GM18907 (cell line): ENCODE results near the gene S100A11.
"Not testable (repeated sequence)": the region's sequence is repeated elsewhere in the genome, so short reads cannot be mapped to it uniquely, and the experiment has no call there.

ENCODE experiments used
- ATAC-seq: cut with Tn5 transposase; IDR thresholded peaks from one replicate; pipeline ENCODE4 v1.9.1; 2021; ENCODE audit warnings: mild to moderate bottlenecking, moderate library complexity; ENCODE audit not compliant: unreplicated experiment

Gene S100A11

DNA sequence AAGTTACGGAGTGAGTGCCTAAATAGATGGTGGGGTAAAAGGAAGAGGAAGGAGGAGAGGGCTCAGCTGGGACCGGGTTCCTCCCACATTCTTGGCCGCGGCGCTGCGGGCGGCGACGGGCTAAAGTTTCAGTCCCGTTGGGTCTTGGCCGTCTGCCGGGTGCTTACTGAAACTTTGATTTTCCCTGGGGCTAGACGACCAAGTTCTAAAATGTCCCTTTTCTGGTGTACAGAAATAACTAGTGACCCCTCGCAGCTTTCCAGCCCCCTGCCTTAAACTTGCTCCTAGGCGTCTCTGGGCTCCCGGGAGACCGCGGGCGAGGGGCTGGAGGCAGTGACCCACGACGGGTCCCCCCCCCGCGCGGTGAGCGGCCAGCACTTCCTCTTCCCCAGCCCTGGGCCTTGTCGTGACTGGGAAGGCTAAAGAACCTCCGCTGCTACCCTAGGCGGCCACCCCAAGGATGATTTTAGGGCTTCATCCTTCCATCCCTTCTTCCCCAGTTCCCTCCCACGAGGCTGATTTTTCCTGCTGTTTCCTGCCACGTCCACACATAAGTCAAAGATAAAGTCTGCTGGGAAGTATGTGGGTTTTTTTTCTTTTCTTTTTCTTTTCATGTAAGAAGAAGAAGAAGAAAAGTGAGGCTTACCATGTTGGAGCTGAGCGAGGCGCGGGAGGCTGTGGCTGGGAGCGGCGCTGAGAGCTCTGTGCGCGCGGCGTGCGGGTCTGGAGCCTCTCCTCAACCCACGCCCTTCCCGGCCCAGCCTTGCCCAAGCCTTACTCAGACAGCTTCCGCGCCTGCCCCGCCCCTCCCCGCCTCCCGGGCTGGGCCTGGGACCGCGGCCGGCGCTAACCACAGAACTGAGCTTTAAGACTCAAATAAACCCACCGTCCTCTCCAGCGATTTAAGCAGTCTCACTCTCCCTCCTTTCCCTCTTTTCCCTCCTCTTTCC is at the start of gene S100A11:
TSS of gene S100A11 (minus strand) at position 738 of the 950 bp plus-strand sequence. CDS start at position 649, 89 bp downstream.
- ATAC-seq: peak; percentile 59

DNA sequence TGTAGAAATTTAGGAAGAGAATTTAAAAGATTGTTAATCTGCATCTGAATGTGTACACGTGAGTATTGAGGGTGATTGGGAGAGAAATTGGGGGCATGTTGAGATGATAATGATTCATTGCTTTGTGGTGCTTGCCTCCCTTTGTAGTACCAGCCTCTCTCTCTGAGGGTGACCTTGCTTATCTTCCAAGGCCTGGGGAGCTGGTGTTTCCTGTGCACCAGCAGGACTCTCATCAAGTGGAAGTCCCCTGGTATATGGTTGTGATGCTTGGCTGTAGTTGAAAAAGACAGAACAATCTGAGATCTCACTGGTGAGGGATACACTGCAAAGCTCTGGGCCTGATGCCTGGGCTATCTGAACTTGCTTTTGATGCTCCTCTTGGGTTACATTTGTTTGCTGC is 48.0 kb upstream of the S100A11 start:
- ATAC-seq: no peak

DNA sequence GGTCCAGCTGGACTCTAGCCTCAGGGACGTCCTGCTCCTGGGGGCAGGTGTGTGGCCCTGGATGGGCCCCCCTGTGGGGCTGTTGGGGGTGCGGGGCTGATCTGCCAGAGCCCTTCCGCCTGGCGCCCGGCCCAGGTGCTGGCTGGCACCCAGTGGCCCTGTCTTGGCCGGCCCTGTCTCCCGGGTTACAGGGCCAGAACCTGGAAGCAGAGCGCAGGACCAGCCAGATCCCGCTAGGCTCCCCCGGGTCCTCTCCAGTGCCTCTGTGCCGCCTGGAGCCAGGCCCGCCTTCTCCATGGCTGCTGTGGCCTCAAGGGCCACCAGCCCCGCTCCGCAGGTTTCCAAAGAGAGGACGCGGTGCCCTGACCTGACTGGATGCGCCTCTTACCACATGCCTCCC is 44.2 kb upstream of the S100A11 start:
- not testable (repeated sequence) for ATAC-seq

DNA sequence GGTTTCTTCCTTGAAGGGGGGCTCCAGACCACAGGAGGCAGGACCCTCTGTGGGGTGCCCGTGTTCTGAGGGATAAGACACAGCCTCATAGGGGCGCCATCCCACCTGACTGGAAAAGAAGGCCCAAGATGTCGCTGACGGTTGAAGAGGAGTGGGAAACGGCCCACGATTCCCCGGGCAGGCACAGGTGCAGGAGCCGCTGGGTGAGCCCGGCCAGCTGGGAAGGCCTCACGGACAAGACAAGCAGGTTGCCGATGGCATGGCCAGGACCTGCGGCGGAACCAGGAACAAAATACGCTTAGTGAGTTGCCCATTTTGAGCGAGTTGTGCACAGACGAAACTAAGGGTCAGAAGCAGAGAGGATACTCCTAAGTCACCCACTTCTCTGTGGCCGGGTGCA is 43.7 kb upstream of the S100A11 start:
- not testable (repeated sequence) for ATAC-seq

DNA sequence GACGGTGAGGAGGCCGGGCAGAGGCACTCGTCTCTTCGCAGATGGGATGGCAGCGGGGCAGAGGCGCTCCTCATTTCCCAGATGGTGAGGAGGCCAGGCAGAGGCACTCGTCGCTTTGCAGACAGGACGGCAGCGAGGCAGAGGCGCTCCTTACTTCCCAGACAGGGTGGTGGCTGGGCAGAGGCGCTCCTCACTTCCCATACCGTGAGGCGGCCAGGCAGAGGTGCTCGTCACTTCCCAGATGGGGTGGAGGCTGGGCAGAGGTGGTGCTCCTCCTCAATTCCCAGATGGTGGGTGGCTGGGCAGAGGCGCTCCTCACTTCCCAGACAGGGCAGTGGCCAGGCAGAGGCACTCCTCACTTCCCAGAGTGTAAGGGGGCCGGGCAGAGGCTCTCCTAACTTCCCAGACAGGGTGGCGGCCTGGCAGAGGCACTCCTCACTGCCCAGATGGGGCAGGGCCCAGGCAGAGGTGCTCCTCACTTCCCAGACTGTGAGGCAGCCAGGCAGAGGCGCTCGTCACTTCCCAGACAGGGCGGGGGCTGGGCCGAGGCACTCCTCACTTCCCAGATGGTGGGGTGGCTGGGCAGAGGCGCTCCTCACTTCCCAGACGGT is 42.1 kb upstream of the S100A11 start:
- no peak for ATAC-seq

DNA sequence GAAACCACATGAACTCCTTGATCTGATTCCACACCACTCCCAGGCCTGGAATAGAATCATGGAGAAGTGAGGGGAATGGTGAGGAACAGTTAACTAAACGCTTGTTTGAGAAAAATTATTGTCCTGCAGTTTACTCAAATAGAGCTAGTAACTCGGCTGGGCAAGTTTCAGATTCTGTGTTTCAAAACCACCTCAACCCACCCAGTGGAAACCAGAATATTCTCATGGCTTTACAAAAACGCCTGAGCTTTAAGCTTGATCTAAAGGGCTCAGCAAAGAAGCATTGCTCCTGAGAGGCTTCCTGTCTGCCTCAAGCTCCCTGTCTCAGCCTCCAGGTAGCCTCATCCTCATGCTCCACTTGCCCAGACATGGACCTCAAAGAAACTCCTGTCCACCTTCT is 35.5 kb upstream of the S100A11 start:
- ATAC-seq: no peak

DNA sequence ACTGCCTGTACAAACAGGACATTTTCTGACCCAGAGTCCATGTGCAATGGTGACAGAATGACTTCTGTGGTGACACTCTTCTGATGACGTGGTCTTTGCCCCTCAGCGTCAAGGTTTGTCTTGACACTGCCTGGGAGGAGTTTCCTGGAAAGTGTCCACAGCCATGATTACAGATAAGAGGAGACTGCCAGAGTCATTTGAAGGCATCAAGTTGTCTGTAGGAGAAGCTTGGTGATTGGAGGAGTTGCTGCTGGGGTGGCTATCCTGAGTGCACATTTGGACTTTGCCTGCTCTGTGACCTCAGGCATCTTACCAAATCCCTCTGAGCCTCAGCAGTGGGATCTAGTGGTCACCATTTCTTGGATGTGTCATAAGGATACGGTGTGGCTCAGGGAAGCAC is 34.3 kb upstream of the S100A11 start:
- ATAC-seq: no peak

DNA sequence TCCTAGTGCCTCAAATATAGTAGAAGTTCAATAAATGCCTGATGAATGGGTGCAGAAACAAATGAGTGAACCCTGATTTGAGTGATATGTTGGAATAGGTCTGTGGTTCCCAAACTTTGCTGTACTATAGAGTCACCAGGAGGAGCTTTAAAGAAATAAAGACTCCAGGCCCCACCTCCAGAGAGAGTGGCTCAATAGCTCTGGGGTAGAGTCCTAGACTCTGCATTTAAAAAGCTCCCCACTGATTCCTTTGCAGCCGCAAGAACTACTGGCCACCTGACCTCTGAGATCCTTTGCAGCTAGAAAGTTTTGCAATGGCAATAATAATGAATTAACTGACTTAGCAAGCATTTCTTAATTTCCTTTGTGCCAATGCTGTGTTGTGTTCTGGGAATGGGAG is 31.1 kb upstream of the S100A11 start:
- no peak for ATAC-seq

DNA sequence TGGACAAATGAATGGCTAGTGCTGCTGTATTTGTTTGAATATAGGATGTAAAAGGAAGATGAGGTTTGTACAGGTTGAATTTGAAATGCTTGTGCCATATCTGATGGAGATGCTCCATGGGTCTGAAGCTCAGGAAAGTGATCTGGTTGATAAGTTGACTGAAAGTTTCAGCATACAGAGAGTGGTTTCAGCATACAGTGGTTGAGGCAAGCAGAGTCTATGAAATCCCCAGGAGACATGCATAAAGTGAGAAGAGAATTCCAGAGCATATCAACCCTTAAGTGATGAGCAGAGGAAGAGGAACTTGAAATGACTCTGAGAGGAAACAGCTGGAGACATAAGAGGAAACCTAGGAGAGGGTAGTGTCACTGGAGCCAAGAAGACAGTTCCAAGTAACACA is 30.3 kb upstream of the S100A11 start:
- ATAC-seq: no peak

DNA sequence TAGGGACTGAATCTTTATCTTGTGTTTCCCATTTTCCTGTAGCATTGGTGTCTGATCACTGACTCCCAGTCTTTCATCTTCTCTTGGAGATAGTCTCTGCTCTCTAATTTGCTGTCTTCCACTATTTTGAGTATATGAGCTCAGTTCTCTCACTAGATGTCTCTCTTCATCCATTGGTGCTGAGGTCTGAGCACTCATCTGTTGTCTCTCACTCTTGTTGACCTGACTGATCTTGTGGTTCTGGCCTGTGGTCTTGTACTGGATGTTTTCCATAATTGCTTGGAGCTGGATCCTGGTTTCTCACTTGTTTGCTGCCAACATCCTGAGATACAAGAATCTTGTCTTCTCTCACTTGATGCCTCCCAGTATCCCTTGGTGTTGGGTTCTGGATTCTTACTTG is 25.1 kb upstream of the S100A11 start:
- ATAC-seq: no peak

DNA sequence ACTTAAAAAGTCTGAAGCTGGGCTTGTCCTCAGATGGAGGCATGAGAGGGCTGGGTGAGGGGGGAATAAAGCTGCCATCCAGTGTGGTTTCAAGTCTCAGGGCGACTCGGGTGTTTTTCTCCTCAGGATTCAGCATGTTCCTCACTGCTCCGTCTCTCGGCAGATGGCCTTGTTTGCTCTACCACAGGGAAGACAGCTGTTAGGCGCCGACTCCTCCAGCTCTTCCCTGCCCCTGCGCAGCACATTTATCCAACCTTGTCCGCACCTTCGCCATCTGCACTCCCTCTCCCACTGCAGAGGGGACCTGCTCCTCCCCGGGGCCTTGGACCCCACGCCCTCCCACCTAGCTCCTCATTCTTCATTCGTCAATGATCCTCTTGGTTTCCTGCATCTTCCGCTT is 16.6 kb upstream of the S100A11 start:
- ATAC-seq: no peak

DNA sequence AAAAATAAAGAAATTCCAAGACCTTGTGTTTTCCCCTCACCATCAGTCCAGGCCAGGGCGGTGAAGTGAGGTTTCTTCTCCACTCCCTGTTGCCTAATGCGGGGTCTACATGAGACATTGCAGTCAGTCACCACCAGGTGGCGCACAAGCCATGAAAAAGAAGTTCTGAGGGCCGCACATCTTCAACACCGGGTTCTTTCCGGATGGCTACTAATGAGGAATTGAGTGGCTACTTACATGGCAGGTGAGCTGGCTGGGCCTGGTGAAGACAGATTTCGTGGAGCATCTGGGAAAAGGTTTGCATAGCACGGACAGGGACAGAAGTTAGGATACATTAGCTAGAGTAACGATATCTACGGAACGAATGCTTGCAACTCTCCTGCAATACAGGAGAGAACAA is 15.8 kb upstream of the S100A11 start:
- no peak for ATAC-seq

DNA sequence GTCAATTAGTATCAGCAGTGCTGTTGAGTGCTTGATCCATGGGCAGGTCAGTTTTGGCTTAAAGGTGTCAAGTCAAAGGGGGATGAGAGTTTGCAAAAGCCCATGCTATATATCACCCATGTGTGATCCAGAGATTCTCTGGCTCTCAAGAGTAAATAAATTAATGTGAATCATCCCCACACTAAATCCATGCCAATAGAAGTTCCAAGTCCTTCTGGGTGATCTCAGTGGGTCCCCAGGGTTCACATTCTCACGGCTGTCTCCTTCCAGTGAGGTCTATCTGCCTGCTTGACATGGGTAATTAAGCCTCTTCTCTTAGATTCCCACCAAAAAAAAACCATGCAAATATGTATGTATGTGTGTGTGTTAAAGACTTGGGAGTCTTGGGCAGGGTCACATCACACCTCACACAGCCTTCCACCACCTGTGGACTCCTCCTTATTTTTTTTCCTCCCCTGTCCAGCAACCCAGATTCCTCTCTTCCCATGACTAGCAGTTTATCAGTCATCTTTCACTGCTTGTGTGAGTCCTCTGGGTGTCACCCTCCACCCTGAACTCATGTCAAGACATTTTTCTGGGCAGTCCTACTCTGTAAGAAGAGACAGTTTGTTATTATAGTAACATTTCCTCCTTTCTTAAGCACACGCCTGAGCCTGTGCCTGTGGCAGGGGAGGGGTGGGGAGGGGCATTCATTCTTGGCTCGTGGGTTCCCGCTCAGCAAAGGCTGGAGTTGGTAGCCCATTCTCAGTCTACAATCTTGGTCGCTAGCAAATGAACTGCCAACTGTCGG is 14.3 kb upstream of the S100A11 start:
- no peak for ATAC-seq

DNA sequence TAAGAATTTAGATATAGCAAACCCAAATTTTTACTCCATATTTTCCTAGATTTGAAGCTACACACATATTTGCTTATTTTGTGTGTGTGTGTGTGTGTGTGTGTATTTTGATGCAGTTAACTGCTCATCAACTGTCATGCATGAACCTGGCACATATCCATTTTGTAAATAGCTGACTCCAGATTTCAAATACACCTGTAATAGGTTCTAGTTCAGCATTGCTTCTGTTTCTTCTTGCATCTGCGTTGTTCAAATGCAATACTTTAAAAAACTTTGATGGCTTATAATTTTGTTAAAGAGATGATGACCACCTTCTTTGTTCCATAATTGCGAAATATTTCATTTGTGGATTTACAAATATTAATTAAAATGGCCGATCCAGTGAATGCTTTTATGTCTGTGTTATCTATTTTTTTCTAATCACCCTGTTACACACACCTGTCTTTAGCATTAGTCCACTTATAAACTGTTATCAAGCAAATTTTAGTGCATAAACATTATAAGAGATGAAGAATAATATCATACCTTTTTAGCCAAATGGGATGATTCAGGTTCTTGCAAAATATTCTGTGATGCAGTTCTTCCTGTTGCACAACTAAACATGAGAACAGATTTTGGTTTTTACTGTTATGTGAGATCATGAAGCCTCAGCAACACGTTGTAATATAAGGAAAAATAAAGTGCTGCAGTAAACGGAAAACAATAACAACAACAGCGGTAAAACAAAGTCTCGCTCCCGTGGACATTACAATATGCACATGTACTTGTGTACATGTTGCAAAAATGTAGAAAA is 12.7 kb upstream of the S100A11 start:
- no peak for ATAC-seq

DNA sequence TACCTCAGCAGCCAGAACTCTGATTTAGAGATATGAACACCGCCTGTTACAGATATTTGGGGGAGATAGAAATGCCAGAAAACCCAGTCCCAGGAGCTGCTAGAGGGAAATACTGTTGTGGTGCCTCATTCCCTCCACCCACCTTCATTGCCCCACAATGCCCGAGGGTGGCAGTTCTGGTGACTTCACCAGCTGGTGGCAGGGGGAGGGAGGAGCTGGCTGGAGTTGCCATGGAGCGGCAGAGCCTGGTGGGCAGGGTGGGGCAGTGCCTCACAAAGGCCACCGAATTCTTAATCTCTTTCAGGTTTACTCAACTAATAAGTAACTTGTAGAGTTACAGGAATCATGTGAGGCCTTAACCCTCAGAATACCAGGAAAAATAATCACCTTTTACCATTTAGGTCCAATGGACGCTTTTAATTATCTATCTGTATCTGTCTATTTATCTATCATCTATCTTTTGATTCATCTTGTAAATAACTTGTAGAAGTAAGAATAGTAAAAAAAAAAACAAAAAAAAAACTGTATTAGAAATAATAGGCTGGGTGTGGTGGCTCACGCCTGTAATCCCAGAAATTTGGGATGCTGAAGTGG is 11.7 kb upstream of the S100A11 start:
- peak; percentile 41 for ATAC-seq

DNA sequence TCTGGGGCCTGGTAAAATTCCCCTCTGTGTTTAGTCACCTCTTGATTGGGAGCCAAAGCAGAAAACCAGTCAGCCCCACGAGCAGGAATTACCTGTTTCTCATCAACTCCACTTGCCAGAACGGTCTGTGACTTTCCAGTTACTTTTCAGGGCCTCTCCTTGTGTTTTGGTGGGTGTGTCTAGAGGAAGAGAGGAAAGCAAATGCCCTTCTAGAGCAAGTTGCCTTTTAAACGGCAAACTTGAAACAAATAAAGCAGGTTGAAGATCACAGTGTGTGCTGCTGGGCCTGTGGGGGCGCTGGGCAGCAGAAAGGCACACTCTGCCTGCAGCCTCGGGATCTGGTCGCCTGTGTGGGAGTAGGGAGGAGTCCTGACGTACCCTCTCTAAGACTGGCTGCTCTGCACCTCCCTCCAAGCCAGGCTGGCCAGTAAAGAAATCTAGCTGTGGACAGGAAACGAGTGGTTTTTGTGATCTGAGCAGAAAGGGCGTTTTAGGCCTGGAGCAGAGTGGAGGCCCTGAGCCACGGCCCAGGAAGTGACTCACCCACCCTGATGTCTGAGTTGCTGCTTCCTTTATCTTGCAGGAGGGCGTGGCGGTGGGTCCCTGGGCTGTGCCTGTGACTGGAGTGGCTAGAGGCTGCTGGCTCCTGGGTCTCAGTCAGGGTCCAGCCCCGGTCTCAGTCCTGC is 11.1 kb upstream of the S100A11 start:
- peak; percentile 98 for ATAC-seq

DNA sequence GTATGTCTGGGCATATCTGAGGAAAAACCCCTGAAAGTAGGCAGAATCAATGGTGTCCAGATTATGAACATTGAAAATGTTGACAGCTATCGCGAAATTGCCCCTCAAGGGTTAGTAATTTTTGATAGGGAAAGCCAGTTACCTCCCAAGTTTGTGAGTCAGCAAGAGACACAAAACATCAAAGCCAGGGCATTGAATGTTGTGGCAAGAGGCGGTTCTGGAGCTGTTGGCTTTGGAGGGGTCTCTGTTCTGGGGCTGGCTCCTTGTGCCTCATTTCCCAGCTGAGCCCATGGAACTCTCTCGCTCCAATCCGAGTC is 10.6 kb upstream of the S100A11 start:
- no peak for ATAC-seq

DNA sequence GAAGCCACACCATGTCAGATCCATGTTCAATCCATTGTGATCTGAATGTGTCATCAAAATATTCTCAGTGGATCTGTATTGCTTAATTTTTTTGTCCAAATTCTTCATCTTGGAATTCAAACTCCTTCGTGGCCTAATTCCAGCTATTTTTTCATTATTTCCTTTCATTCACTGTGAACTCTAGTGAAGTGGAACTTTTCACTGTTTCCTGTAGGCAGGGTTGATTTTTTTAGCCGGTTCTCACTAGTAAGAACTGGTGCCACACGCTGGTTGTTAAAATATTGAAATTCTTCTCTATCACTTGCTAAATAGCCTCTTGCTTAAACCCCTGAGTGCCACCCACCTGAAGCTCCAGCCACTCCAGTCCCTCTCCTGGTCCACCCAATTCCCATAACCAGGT is 7.6 kb upstream of the S100A11 start:
- no peak for ATAC-seq

DNA sequence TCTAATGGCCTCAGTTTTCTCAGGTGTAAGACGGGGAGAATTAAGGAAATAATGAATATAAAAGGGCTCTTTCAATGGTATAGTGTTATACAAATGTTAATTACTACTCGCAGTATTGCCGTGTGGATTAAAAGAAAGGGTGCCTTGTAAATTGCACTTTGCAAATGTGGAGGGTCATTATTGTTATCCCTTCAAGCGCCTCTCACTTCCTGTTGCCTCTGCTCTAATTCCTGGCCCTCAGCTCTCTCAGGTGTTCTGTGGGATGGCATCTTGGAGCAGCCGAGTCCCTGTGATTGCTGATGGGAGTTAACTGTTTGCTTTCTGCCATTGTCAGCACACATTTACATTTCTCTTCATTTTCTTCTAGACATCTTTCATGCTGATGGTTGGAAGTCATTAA is 7.1 kb upstream of the S100A11 start:
- no peak for ATAC-seq

DNA sequence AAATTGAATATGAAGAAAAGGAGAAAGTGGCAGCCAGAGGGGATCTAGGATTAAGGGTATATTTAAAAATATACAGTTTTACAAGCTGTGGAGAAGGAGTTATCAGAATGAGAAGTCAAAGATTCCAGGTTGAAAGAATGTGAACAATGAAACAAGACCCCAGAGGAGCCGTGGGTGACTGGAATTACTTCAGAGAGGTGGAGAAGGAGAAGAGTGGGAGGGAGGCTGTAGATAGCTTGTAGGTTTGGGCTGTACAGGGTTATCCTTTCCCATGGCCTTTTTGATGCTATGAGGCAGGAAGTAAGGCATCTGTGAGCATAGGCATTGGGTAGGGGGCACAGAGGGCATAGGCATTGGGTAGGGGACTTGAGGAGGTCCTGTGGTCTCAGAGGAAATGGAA is 5.2 kb upstream of the S100A11 start:
- ATAC-seq: no peak
